ENCODE results near the gene RGCC. TPM values are rescaled to one million over a fixed set of nuclear protein-coding genes. Genes with fewer than 3 reads are reported as not detected.
"Not testable (repeated sequence)": the region's sequence is repeated elsewhere in the genome, so short reads cannot be mapped to it uniquely, and the experiment has no call there.

Gene RGCC
- total and polyA plus RNA-seq, 12 donors: 15.6 to 63.2 (median 46.6) TPM

- Histone ChIP-seq H3K27me3 (no peaks in the 10 kb centered on the region), H3K36me3 (no peaks in the 10 kb centered on the region), H3K27ac (no peak overlapping the region), H3K9me3 (peaks cover 0 to 7% (median 0%) of the 10 kb centered on the region in 11 donors), H3K4me1 (no peaks in the 10 kb centered on the region), H3K4me3 (no peak overlapping the region)
- DNase-seq (no peak), ATAC-seq (peak in 2 of 8 donors; percentile 8 to 39)
- WGBS, 2 donors: 45 to 51% methylated on average over 5 of the region's 5 CpGs
- TF ChIP-seq, protein P1, sequence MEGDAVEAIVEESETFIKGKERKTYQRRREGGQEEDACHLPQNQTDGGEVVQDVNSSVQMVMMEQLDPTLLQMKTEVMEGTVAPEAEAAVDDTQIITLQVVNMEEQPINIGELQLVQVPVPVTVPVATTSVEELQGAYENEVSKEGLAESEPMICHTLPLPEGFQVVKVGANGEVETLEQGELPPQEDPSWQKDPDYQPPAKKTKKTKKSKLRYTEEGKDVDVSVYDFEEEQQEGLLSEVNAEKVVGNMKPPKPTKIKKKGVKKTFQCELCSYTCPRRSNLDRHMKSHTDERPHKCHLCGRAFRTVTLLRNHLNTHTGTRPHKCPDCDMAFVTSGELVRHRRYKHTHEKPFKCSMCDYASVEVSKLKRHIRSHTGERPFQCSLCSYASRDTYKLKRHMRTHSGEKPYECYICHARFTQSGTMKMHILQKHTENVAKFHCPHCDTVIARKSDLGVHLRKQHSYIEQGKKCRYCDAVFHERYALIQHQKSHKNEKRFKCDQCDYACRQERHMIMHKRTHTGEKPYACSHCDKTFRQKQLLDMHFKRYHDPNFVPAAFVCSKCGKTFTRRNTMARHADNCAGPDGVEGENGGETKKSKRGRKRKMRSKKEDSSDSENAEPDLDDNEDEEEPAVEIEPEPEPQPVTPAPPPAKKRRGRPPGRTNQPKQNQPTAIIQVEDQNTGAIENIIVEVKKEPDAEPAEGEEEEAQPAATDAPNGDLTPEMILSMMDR (IDR thresholded peaks at IDR 0.05): no peak
- intact Hi-C loops (cut with DNase I): loop anchor here in 1 of 10 donors (10.0 kb wide), 1 partner anchor 237 kb away; no protein-coding TSS in a partner anchor
Observed at GRCh38 chr13:41418027-41418426, 39.3 kb upstream of the RGCC start.

DNA sequence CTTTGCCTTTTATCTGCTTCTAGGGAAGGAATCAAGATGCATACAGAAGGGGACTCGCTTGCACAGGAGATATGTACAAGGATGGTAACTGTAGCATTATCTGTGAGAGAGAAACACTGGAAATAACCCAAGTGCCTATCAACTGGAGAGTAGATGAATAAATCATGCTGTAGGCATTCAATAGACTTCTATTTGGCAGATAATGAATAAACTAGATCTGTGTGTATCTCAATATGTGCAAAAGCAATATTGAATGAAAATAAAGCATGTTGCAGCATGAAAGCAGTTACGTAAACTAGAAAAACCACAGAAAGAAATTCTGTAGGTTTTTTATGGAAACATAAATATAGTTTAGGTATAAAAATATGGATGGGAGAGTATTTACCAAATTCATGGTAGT lies 38.6 kb upstream of the RGCC start:
- intact Hi-C loops (cut with DNase I): loop anchor here in 1 of 10 donors (10.0 kb wide), 1 partner anchor 236 kb away; no protein-coding TSS in a partner anchor
- no peak overlapping the region for H3K4me3 ChIP-seq
- WGBS, 2 donors: 87 to 93% methylated on average over 2 of the region's 2 CpGs

DNA sequence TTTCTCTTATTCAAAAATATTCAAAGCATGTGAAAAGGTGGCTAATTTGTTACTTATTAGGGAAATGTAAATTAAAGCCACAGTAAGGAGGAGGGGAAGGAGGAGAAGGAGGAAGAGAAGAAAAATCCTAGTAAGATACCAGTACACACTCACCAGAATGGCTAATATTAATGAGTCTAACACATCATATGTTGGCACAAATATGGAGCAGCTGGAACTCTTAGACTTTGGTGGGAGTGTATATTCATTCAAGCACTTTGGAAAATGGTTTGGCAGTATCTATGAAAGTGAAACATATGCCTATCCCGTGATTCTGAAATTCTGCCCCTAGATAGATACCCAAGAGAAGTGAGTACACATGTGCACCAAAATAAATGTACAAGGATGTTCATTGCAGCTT lies 38.1 kb upstream of the RGCC start:
- H3K9me3 ChIP-seq: peaks cover 0 to 7% (median 0%) of the 10 kb centered on the region in 11 donors
- WGBS, 2 donors: 63 to 78% methylated on average over 1 of the region's 1 CpG
- H3K36me3 ChIP-seq: no peaks in the 10 kb centered on the region
- H3K4me1 ChIP-seq: no peaks in the 10 kb centered on the region
- H3K4me3 ChIP-seq: no peak overlapping the region
- ATAC-seq (no peak), DNase-seq (no peak)
- intact Hi-C loops (cut with DNase I): loop anchor here in 1 of 10 donors (10.0 kb wide), 1 partner anchor 236 kb away; no protein-coding TSS in a partner anchor
- no peak overlapping the region for H3K27ac ChIP-seq
- no peaks in the 10 kb centered on the region for H3K27me3 ChIP-seq
- TF ChIP-seq, protein P1 (IDR thresholded peaks at IDR 0.05): no peak

More for the DNA sequence above, 38.6 kb upstream of the RGCC start:
- Histone ChIP-seq H3K27me3 (no peaks in the 10 kb centered on the region), H3K36me3 (no peaks in the 10 kb centered on the region), H3K27ac (no peak overlapping the region), H3K9me3 (peaks cover 0 to 7% (median 0%) of the 10 kb centered on the region in 11 donors), H3K4me1 (no peaks in the 10 kb centered on the region)
- ATAC-seq: no peak
- TF ChIP-seq, protein P1 (IDR thresholded peaks at IDR 0.05): no peak
- DNase-seq: no peak

- ATAC-seq (no peak), DNase-seq (no peak)
- Histone ChIP-seq H3K4me3 (no peak overlapping the region), H3K9me3 (peaks cover 0 to 7% (median 0%) of the 10 kb centered on the region in 11 donors), H3K4me1 (no peaks in the 10 kb centered on the region), H3K27ac (no peak overlapping the region), H3K27me3 (no peaks in the 10 kb centered on the region), H3K36me3 (no peaks in the 10 kb centered on the region)
- 83 to 87% methylated on average over 4 of the region's 4 CpGs for WGBS, 2 donors
- TF ChIP-seq, protein P1 (IDR thresholded peaks at IDR 0.05): no peak
- intact Hi-C loops (cut with DNase I): no loop called here
Observed at GRCh38 chr13:41420146-41420545, 37.2 kb upstream of the RGCC start.

- intact Hi-C loops (cut with DNase I); ATAC-seq; H3K27ac ChIP-seq; H3K36me3 ChIP-seq; H3K4me3 ChIP-seq; H3K27me3 ChIP-seq; DNase-seq; H3K9me3 ChIP-seq; H3K4me1 ChIP-seq: not testable (repeated sequence)
- 77 to 81% methylated on average over 6 of the region's 6 CpGs for WGBS, 2 donors
Observed at GRCh38 chr13:41421330-41421729, 36.0 kb upstream of the RGCC start.

- WGBS, 2 donors: 79 to 81% methylated on average over 7 of the region's 7 CpGs
- H3K9me3 ChIP-seq; intact Hi-C loops (cut with DNase I); H3K27me3 ChIP-seq; H3K27ac ChIP-seq; H3K4me1 ChIP-seq; H3K36me3 ChIP-seq; DNase-seq; H3K4me3 ChIP-seq; ATAC-seq: not testable (repeated sequence)
Observed at GRCh38 chr13:41421983-41422382, 35.4 kb upstream of the RGCC start.

DNA sequence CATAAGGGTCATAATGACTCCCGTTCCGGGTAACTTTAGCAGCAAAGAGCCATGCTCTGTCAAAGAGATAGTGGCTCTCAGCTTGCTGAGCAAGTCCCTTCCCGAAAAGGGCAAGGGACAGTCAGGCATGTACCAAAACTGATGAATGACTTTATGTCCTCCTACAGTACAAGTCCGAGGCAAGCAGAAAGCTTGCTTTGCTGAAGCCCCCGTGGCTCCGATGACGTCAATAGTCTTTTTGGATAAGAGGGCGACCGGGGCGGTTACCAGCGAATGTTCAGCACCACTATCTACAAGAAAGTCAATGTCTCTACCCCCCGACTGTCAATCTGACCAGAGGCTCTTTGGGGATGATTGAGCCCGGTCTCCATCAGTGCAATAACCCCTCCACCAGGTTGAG lies 34.1 kb upstream of the RGCC start:
- intact Hi-C loops (cut with DNase I); H3K9me3 ChIP-seq; H3K36me3 ChIP-seq; ATAC-seq; H3K27ac ChIP-seq; DNase-seq; H3K4me3 ChIP-seq; H3K4me1 ChIP-seq: not testable (repeated sequence)
- H3K27me3 ChIP-seq: peaks cover 0 to 19% (median 6%) of the 10 kb centered on the region in 7 donors
- 74 to 87% methylated on average over 12 to 13 of the region's 13 CpGs for WGBS, 2 donors

DNA sequence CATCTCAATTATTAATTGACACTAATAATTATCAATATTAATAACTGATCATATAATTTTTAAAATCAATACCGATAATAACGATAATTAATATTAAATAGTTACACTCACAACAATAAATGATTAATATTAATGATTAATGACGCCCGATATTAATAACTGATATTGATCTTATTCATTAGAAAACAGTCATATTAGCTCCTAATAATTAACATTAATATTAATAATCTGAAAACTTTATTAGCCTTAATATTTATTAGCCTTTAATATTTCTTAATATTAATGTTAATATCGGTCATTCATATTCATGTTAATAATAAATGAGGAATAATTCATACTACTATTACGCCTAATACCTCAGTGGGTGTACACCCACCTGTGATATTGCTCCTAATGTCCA lies 32.7 kb upstream of the RGCC start:
- DNase-seq; H3K4me1 ChIP-seq; H3K27ac ChIP-seq; H3K4me3 ChIP-seq; H3K36me3 ChIP-seq; ATAC-seq; intact Hi-C loops (cut with DNase I); H3K9me3 ChIP-seq: not testable (repeated sequence)
- WGBS, 2 donors: 96 to 97% methylated on average over 6 of the region's 6 CpGs
- peaks cover 0 to 22% (median 10%) of the 10 kb centered on the region in 7 donors for H3K27me3 ChIP-seq
